HT-29 (cell line): ENCODE results near the gene THYN1. TPM values are rescaled to one million over a fixed set of nuclear protein-coding genes. Genes with fewer than 3 reads are reported as not detected.
"Not testable (repeated sequence)": the region's sequence is repeated elsewhere in the genome, so short reads cannot be mapped to it uniquely, and the experiment has no call there.

Experiments
- DNase-seq: peaks from one replicate; pipeline ENCODE4 v3.0.0-alpha.2; 2015; ENCODE audit warnings: low spot score
- total RNA-seq: library from RNA; depleted of rRNA; stranded (reverse); fragments of >200 nt; shearing (Covaris generic); gene quantifications from 2 replicates; pipeline ENCODE4 v1.2.3, GENCODE V29; 2014

THYN1 gene
- total RNA-seq, 1 experiment from 2014 or later, result 47.8 TPM

DNA sequence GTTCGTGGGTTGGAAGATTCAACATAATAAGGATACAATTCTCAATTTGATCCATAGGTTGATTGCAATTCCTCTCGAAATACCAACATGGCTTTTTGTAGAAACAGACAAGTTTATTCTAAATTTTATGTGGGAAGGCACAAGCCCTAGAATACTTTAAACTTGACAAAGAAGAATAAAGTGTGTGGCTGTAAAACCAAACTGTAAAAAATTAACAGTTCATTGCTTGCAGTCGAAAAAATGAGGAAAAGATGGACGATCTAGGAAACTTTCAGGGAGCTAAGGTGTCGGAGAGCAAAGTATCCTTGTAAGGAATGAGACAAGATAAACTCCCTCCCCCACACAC lies 22.0 kb upstream of the THYN1 start:
- no peak for DNase-seq

DNA sequence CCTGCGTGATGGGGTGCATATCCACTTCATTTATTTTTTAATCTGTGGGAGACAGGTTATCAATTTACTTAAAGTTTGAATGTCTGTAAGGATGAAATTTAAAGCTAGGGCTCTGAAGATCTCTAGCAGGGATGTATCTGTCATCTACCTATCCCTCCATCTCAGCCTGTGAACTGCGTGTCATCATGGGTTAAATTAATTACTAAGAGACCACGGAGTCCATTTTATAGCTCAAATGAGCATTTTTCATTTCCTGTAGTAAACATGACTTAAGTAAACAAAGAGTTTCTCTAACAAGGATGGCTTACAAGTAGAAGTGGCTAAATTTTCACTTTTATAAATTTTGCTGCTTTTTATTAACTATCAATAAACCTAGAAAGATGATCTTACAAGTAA lies 20.2 kb upstream of the THYN1 start:
- no peak for DNase-seq

DNA sequence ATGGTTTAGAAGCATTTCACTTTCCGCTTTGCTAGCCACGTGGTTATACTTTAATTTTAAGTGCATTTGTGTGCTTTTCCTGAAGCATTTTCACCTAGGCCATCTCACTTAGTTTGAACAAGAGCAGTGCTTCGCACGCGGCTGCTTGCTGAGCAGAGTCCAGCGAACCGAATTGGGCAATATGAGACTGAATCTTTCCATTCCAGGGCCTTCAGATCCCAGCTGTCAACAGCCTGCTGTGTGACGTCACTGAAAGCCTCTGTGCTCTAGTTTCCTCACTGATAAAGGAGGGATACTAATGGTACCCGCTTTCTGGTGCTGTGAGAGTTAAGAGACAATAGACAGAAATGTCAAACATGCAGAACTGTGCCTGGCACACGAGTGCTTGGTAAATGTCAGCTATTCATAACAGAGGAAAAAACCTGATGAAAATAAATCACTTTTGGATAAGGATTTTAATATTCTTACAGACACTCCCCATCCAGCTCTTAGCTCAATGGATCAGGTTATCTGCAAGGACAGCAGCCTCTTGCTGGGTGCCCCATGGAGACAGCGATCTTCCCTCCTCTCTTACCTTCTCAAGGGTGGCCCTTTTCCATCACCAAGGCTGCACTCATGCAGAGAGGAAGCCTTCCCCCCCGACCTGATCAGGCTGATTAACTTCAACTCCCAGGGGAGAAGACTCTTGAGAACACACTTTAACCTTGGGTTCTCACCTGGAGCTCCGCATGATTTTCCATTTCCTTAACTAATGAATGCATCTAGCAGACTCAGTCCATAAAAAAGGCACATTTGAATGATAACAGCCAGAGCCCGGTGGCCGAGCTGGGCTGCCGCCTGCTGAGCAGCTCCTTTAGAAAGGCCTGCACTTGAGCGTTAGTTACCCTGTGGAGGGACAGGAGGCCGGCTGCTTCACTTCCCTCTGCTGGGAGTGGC lies 19.5 kb upstream of the THYN1 start:
- DNase-seq, result no peak

DNA sequence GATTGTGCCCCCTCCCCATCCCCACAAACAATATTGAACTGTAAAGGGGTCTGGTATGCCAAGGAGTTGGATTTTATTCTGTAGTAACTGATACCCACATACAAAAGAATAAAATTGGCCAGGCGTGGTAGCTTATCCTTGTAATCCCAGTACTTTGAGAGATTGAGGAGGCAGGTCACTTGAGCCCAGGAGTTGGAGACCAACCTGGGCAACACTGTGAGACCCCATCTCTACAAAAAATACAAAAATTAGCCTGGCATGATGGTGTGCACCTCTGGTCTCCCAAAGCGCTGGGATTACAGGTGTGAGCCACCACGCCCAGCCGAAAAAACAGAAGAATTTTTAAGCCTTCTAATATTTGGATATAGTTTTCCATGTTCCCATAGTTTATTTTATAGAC lies 18.8 kb upstream of the THYN1 start:
- DNase-seq, result no peak

DNA sequence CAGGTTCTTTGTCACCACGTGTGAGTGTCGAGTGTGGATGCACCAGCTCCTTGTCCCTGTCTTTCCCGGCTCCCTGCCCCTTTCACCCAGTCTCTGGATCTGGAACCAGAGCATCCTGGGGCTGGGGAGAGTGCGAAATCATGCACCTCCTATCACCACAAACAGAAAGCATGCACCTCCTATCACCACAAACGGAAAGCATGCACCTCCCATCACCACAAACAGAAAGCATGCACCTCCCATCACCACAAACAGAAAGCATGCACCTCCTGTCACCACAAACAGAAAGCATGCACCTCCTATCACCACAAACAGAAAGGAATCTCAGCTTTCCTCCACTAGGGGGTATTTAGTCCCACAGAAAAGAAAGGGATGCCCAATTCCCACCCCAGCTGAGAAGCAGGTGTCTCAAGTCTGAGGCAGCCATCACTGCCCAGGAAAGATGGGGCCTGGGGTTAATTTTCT lies 17.1 kb upstream of the THYN1 start:
- DNase-seq, result peak; percentile 62

DNA sequence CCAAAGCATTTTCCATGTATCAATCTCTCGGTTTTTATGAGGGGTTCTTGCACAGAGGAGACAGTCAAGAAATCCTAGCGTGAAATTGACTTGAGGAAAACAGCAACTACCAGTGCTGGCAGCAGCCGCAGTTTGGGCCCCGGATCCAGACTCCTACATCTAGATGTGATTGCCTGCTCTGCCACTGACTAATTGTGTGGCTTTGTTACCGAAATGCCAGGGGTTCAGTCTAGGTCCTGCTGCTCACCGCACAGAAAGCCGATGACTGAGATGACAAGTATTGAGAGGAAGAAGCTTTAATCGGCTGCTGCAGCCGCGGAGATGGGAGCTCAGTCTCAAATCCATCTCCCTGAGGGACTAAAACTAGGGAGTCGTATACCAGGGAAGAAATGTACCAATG lies 14.8 kb upstream of the THYN1 start:
- DNase-seq, result no peak

DNA sequence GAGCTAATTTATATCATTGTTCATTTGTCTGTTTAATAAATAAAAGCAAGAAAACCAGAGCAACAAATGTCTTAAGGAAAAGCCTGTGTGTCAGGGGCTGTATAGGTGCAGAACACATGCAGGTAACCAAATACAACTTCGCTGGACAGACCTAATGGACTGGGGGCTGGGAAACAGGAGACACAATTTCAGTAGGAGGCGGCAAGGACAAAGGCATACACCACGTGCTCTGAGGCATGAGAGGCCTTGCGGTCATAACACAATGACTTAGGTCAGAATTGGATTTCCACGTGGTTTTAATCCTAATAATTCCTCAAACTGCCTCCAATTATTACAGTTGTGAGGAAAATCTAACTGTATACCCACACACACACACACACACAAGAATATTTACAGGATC lies 14.3 kb upstream of the THYN1 start:
- DNase-seq, result no peak

DNA sequence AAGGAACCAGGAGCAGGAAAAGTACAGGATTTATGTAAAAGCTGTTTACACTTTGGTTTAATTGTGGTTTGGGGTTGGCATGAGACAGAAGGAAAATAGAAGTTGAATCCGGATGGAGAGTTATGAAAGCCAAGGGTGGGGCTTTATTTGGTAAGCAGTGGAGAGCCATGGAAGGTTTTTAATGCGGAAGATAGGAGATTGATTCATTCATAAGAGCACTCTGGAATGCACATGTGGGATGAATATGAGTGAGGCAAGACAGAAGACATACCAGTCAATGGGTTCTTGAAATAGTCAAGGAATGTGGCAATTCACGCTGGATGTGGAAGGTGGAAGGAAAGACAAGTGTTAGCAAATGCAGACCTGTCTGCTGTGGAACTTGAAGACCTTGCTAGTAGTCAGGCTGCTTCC lies 13.7 kb upstream of the THYN1 start:
- peak; percentile 79 for DNase-seq

DNA sequence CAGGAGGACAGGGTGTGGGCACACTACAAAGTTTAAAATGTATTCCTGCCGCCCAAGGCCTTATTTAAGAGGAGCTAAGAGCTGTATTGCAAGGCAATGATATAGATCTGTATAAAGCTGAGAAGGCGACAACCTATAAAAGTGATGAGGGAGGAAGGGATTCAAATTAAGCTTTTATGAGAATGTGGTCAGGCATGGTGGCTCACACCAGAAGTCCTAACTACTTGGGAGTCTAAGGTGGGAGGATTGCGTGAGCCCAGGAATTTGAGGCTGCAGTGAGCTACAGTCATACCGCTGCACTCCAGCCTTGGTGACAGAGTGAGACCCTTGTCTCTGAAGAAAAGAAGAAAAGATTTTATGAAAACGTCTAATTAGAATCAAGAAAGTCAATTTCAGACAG lies 13.3 kb upstream of the THYN1 start:
- no peak for DNase-seq

DNA sequence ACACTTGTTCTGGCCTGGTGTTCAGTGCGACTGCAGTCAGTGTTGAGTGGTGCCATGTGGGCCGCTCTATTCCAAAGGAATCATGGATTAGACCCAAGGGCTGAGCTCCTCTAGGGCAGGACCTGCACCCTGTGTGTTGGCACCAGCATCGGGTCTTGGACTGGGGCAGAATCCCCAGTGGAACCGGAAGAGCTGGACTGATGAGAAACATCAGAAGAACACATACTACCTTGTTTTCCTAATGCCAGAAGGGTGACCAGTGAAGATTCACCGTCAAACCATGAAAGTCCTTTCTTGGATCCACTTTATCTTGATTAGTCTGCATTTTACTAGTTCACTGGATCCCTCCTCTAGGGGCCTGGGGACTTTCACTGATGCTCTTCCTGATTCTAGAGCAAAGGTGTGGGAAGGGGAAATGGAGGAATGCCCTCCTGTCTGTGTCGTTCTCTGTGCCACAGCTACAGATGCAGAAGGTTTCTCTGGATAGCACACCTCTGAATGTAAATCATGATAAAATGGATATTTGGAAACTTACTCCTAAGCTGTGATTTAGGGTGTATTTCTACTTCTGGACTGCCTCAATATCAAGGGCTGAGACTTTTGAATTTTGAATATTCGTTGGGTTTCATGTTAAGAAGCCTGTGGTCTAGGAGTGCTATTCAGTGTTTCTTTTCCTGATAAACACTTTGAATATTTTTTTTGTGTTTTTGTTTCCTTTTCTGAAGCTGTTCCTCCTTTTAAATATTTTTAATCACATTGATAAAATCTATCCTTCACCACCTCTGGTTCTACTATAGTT lies 12.0 kb upstream of the THYN1 start:
- no peak for DNase-seq

DNA sequence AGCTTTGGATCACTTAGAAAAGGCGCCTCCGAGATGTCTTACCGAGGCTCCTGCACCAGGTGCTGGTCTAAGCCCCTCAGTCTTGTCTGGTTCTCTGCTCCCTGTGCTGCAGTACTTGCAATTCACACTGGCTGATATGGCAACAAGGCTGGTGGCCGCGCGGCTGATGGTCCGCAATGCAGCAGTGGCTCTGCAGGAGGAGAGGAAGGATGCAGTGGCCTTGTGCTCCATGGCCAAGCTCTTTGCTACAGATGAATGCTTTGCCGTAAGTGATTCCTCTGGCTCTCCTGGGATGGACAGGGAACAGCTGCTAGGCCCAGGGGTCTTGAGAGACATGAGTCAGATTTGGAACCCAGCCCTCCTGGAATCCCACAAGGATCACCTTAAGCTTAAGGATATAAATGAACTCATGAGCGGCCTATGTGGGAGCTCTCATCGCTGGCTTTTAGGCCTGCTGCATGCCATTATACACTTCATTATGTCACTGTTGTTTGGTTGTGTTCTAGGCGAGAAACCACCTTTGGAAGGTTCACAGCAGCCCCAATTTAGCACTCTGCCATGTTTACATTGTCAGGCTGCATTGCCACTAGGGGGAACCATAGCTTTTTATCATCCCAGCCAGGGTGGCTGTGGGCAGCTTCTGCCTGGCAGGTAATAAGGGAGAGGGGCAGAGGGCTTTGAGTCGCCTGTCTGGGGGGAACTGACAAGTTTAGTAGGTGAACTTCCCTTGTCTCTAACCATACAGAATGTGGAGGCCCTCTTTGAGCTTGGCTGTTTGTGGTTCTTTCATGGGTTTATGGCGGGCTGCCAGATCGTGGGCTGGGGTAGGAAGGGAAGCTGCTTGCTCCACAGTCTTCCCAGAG lies 8.7 kb upstream of the THYN1 start:
- peak; percentile 65 for DNase-seq

DNA sequence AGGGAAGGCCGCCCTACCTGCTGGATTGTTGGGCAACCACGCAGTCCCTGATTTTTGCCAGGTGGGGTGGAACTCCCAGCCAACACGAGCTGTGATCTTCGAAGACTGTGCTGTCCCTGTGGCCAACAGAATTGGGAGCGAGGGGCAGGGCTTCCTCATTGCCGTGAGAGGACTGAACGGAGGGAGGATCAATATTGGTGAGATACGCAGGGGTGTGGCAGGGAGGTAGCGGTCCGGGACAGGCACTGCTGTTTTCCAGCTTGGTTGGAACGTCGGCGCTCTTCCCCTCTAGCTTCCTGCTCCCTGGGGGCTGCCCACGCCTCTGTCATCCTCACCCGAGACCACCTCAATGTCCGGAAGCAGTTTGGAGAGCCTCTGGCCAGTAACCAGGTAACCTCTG lies 7.8 kb upstream of the THYN1 start:
- no peak for DNase-seq

DNA sequence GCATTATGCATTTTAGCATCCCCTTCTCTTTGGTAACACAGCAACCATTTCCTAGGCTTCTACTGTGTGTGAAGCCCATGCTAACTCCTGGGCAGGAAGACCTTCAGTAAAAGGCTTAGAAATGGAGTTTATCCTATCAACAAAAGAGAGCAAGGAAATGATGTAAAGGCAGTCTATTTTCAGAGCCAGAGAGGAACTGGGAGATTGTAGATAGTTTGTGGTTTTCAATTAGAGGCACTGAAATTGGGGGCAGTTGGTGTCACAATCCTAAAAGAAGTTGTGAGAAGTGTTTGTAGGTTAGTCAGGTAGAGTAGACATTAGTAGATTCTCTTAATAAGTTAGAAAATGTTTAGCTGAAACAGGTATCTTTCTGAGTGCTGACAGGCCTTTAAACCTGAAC lies 7.4 kb upstream of the THYN1 start:
- no peak for DNase-seq

DNA sequence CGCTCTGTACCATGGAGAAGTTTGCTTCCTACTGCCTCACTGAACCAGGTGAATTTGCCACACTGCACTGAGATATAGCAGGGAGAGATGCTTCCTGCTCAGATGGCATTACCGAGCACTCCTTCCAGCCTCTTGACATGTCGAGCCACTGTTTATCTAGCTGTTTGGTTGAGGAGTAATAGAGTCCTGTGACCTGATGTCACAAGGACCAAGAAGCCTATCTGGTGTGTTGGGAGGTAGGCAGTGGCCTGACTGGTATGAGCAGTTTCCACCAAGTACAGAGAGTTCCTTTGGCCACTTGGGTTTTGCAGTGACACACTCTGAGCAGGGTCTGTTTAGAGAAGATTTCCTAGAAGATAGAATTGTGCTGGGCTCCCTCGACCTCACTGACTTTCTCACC lies 5.4 kb upstream of the THYN1 start:
- no peak for DNase-seq

DNA sequence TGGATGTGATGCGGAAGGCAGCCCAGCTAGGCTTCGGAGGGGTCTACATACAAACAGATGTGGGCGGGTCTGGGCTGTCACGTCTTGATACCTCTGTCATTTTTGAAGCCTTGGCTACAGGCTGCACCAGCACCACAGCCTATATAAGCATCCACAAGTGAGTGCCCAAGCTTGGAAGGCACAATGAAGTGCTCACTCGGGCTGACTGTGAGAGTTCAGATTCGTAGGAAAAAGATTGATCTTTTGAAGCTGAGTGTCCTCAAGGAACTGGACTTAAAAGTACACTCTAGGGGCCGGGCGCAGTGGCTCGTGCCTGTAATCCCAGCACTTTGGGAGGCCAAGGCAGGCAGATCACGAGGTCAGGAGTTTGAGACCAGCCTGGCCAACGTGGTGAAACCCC lies 3.9 kb upstream of the THYN1 start:
- no peak for DNase-seq

DNA sequence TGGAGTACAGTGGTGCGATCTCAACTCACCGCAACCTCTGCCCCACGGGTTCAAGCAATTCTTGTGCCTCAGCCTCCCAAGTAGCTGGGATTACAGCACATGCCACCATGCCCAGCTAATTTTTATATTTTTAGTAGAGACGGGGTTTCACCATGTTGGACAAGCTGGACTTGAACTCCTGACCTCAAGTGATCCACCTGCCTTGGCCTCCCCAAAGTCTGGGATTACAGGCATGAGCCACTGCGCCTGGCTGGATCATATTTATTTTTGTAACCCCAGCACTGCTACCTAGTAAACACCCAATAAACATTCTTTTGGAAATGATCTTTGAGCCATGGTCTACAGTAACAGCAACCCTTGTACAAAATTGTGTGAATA lies 2.0 kb upstream of the THYN1 start:
- not testable (repeated sequence) for DNase-seq

DNA sequence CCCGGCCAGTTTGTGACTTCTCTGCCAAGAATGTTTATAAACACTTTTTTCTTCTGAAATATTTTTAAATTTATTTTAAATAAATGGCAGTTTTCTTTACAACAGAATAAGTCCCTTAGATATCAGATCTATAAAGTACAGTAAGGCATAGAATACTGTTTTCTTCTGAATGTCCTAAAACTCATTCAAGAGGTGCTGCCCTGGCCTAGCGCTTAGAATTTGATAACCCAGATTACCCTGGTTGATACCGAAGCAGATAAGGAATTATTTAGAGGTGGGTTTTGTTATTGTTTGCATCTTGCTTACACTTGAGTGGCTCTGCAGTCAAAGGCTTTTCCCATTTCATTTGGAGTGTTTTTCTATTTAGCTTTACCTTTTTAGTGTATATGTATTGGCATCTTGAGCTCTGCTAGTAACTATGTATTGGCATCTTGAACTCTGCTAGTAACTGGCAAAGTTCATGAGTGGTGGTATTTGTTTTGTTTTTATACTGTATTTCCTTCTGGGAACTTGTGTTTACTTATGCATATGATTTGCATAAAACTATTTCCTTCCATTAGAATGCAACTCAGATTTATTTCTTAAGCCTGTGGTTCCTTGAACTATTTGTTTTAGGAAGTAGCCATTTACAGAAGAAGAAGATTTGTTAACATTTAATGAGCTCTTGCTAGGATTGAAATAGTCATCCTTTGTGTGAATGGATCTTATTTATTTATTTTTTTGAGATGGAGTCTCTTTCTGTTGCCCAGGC lies 1.5 kb upstream of the THYN1 start:
- DNase-seq, result no peak

DNA sequence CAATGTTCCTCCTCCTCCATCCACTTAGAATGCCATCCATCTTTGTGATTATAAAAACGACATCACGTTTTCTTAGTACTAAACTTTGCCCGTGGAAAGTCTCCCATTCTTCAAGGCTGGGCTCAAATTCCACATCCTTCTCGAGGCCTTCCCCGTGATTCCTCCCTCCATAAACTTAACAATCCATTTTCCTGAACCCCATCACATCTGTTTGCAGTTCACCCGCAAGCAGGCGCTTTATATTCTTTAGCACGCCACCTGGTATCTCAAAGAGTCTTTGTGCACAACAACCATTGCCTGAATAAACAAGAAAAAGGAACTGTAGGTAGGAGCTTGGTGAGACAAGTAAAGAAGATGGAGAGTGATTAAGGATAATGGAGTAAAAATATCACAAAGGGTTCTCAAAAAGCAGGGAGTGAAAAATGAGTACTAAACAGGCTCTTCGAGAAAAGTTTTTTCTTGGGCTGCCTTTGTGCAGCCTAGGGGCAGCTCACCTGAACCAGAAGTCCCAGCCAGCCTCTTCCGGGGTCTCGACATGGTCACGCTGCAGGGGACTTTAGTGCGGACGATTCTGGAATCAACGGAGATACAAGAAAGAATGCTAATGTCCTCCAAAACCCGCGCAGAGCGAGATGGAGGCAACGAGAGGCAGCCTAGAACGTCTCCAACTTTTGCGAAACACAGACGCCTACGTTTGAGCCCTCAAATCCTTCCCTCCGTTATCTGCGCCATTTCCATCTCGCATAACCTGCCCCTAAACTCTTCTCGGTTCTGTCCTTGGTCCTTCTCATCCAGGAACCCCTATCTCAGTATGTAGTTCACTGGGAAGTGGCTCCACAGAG lies 585 bp downstream of the THYN1 start:
- peak; percentile 17 for DNase-seq

DNA sequence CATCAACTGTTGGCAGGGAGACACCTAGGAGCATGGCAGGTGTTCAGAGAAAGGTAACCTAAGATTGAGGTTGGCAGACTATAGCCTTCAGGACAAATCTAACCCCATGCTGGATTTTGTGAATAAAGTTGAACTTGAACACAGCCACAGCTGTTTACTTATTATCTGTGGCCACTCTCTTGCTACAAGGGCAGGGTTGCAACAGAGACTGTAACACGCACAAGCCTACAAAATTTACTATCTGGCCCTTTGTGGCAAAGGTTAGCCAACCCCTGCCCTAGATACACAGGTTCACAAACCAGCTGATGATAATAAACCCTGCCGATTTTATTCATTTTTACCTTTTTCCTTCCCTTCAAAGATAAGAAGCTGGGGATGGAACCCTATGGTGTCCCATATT lies 2.5 kb downstream of the THYN1 start:
- DNase-seq, result no peak

DNA sequence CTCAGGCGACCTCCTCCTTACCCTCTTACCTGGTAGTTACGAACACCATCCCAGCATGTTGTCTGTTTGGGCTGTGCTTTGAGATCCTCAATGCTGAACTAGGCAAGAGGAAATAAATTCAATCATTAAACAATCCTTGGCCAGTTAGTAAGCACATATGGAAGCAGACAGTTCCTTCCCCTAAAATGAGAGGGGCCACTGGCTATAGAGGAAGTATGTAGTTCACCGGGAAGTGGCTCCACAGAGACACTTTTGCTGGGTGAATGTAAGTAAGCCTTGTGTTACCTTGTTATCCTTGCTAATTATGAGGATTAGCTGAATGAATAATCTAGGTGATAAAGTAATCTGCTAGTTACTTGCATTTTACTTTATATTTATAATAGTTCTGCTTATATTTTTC lies 2.9 kb downstream of the THYN1 start:
- DNase-seq, result no peak
